Stimulated activated effector memory CD8-positive, alpha-beta T cell treated with anti-CD3 and anti-CD28 coated beads, Interleukin-12 subunit alpha, Interleukin-12 subunit beta, amount 100 ng/mL, for 72 hours (primary cell): ENCODE measurements around the gene SRRT.
"Not testable (repeated sequence)": the region's sequence is repeated elsewhere in the genome, so short reads cannot be mapped to it uniquely, and the experiment has no call there.

ENCODE experiments used
- ATAC-seq: fragments of 150-1000 bp; cut with Tn5 transposase; 2 replicates; pipeline ENCODE4 v1.10.0; 2021
- DNase-seq, 2 donors: peaks; one replicate each; pipeline ENCODE4 v3.0.0; 2021 to 2022; ENCODE audit warnings: low spot score in 2 of 2
- H3K27ac Mint-ChIP-seq: one replicate; pipeline ENCODE4 v1.8.0; 2022; ENCODE audit warnings: mild to moderate bottlenecking, mixed read lengths
- H3K36me3 Mint-ChIP-seq: one replicate; pipeline ENCODE4 v1.8.0; 2022; ENCODE audit warnings: mild to moderate bottlenecking, mixed read lengths
- H3K4me1 Mint-ChIP-seq: one replicate; pipeline ENCODE4 v1.8.0; 2022; ENCODE audit warnings: mixed read lengths
- H3K4me3 Mint-ChIP-seq: one replicate; pipeline ENCODE4 v1.8.0; 2022; ENCODE audit warnings: mild to moderate bottlenecking, mixed read lengths
- H3K9me3 Mint-ChIP-seq: one replicate; pipeline ENCODE4 v1.8.0; 2022; ENCODE audit warnings: mixed read lengths

Gene SRRT

DNA sequence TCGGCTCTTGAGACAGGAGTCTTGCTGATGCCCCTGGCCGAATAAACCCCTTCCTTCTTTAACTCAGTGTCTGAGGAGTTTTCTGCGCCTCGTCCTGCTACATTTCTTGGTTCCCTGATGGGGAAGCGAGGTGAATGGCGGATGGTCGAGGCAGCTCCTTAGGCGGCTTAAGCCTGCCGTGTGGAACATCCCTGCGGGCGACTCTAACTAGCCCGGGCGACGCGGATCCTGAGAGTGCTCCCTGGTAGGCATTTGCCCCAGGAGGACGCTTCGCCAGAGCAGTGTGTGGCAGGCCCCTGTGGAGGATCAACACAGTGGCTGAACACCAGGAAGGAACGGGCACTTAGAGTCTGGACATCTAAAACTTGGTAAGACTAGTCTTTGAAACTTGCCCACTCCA is 35.5 kb upstream of the SRRT start:
- Mint-ChIP-seq H3K4me3 (no peak overlapping the region), H3K9me3 (no peaks in the 10 kb centered on the region), H3K27ac (no peak overlapping the region), H3K4me1 (peaks cover 16% of the 10 kb centered on the region), H3K36me3 (no peaks in the 10 kb centered on the region)
- DNase-seq, result no peak
- no peak for ATAC-seq

- no peaks in the 10 kb centered on the region for H3K9me3 Mint-ChIP-seq
- DNase-seq, result no peak
- no peaks in the 10 kb centered on the region for H3K36me3 Mint-ChIP-seq
- H3K4me1 Mint-ChIP-seq, result peaks cover 14% of the 10 kb centered on the region
- no peak overlapping the region for H3K27ac Mint-ChIP-seq
- no peak for ATAC-seq
- H3K4me3 Mint-ChIP-seq, result no peak overlapping the region
Observed at GRCh38 chr7:100840470-100841100, 34.3 kb upstream of the SRRT start.

GRCh38 chr7:100847360-100847759 is 27.5 kb upstream of the SRRT start:
- ATAC-seq, result no peak
- no peak overlapping the region for H3K4me3 Mint-ChIP-seq
- H3K4me1 Mint-ChIP-seq, result peaks cover 8% of the 10 kb centered on the region
- no peaks in the 10 kb centered on the region for H3K36me3 Mint-ChIP-seq
- DNase-seq, result no peak
- H3K27ac Mint-ChIP-seq, result no peak overlapping the region
- no peaks in the 10 kb centered on the region for H3K9me3 Mint-ChIP-seq

DNA sequence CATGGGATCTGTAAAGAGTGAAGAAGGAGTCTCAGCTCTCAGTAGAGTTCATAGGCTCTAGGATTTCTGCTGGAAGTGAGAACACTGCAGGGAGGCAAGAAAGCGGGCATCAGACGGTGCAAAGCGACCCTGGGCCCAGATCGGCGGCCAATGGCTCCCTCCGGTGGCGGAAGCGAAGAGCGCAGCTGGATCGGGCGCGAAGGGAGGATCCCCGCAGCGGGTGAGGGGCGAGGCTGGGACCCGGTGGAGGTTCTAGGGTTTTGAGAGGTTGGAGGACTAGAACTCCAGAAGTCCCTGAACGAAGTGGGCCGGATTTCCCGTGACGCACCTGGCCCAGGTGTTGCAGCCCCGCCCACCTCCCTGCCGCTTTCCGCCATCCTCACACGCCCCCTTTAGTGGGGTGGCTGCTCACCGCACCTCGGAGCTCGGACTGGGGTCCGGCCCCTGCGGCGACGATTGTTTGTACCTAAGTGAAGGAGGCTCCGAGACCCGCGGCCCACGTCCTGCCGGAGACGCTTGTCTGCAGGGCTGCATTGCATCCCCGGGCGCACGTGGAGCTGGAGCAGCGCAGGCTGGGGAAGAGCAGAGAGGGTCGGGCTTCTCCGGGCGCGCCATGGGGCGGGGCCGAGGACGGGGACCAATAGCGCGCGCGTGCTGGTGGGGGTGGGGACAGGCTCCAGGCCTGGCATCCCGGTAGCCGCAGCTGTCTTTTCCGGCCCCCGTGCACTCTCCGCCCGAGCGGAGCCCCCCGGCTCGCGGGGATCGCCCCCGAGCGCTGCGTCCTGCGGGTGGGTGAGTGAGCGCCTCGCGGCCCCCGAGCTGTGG is 22.6 kb upstream of the SRRT start, which contains the start of gene SLC12A9:
TSS of gene SLC12A9 (plus strand) at position 666 of the 825 bp plus-strand sequence. CDS start 1,485 bp downstream, outside the sequence.
- Mint-ChIP-seq H3K4me1 (peaks cover 39% of the 10 kb centered on the region), H3K27ac (no peak within 1 kb of the TSS), H3K36me3 (peaks cover 11% of the 10 kb centered on the region), H3K9me3 (no peaks in the 10 kb centered on the region), H3K4me3 (peak within 1 kb of the TSS; percentile 88)
- DNase-seq, result peak; percentile 81 to 93
- peak; percentile 99 for ATAC-seq

DNA sequence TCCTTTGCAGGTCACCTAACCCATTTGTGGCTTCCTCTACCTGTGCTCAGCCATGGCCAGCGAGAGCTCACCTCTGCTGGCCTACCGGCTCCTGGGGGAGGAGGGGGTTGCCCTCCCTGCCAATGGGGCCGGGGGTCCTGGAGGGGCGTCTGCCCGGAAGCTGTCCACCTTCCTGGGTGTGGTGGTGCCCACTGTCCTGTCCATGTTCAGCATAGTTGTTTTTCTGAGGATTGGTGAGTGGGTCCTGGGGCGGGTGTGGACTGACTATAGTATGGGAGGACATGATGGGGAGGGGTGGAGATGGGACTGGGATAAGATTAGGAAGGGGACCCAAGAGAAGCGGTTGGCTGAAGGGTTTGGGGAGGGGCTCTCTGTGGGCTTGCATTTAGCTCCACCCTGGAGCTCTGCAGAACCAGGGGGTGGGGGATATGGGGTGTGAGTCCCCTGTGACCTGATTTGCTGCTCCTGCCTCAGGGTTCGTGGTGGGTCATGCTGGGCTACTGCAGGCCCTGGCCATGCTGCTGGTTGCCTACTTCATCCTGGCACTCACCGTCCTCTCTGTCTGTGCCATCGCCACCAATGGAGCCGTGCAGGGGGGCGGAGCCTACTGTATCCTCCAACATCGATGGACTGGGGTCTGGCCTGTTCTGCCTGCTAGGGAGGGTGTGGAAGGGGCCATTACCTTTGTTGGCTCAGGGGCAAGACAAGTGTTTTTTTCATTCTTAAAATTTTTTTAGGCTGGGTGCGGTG is 20.6 kb upstream of the SRRT start:
- no peak for DNase-seq
- no peak overlapping the region for H3K27ac Mint-ChIP-seq
- no peak for ATAC-seq
- peak overlapping the region; percentile 88 for H3K4me3 Mint-ChIP-seq
- H3K4me1 Mint-ChIP-seq, result peaks cover 41% of the 10 kb centered on the region
- H3K36me3 Mint-ChIP-seq, result peaks cover 19% of the 10 kb centered on the region
- no peaks in the 10 kb centered on the region for H3K9me3 Mint-ChIP-seq

- not testable (repeated sequence) for ATAC-seq
Observed at GRCh38 chr7:100854899-100855298, 20.0 kb upstream of the SRRT start.

DNA sequence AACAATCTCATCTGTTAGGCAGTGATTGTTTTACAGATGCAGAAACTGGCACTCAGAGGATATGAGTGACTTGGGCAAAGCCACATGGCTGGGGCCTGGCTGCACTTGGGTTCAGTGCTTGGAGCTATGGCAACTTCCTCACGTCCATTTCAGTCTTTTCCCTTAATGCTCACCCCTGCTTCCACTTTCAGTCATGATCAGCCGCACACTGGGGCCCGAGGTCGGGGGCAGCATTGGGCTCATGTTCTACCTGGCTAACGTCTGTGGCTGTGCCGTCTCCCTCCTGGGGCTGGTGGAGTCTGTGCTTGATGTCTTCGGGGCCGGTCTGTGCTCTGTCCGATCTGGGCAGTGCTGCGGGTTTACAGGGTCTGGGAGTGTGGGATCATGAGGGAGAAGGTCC is 19.4 kb upstream of the SRRT start:
- H3K9me3 Mint-ChIP-seq, result no peaks in the 10 kb centered on the region
- ATAC-seq, result no peak
- H3K27ac Mint-ChIP-seq, result peak overlapping the region; percentile 35
- H3K4me3 Mint-ChIP-seq, result no peak overlapping the region
- H3K4me1 Mint-ChIP-seq, result peaks cover 41% of the 10 kb centered on the region
- no peak for DNase-seq
- peaks cover 31% of the 10 kb centered on the region for H3K36me3 Mint-ChIP-seq

More at GRCh38 chr7:100854899-100855298, 20.0 kb upstream of the SRRT start:
- not testable (repeated sequence) for H3K4me3 Mint-ChIP-seq, H3K27ac Mint-ChIP-seq, DNase-seq, H3K9me3 Mint-ChIP-seq
- Mint-ChIP-seq H3K4me1 (peaks cover 41% of the 10 kb centered on the region), H3K36me3 (peaks cover 24% of the 10 kb centered on the region)

GRCh38 chr7:100856871-100857282 is 18.0 kb upstream of the SRRT start:
- peak overlapping the region; percentile 71 for H3K27ac Mint-ChIP-seq
- no peak overlapping the region for H3K4me3 Mint-ChIP-seq
- DNase-seq, result no peak
- H3K4me1 Mint-ChIP-seq, result peaks cover 38% of the 10 kb centered on the region
- no peak for ATAC-seq
- H3K9me3 Mint-ChIP-seq, result no peaks in the 10 kb centered on the region
- peaks cover 41% of the 10 kb centered on the region for H3K36me3 Mint-ChIP-seq

DNA sequence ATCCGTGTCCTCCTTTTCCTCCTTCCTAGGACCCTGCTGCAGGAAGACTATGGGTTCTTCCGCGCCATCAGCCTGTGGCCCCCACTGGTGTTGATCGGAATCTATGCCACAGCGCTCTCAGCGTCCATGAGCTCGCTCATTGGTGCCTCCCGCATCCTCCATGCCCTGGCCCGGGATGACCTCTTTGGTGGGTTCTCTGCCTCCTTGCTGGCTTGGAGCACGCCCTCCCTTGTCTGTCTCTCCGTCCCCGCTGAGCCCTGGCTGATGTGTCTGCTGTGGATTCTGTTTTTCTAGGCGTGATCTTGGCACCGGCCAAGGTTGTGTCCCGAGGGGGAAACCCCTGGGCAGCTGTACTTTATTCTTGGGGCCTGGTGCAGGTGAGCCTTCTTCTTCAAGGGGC is 15.0 kb upstream of the SRRT start:
- no peak overlapping the region for H3K4me3 Mint-ChIP-seq
- peaks cover 13% of the 10 kb centered on the region for H3K4me1 Mint-ChIP-seq
- no peak overlapping the region for H3K27ac Mint-ChIP-seq
- ATAC-seq (no peak), DNase-seq (no peak)
- H3K36me3 Mint-ChIP-seq, result peaks cover 64% of the 10 kb centered on the region
- H3K9me3 Mint-ChIP-seq, result no peaks in the 10 kb centered on the region

- H3K9me3 Mint-ChIP-seq, result no peaks in the 10 kb centered on the region
- H3K36me3 Mint-ChIP-seq, result peaks cover 71% of the 10 kb centered on the region
- DNase-seq (no peak), ATAC-seq (no peak)
- no peak overlapping the region for H3K27ac Mint-ChIP-seq
- no peak overlapping the region for H3K4me3 Mint-ChIP-seq
- H3K4me1 Mint-ChIP-seq, result peaks cover 6% of the 10 kb centered on the region
Observed at GRCh38 chr7:100860702-100861615, 13.9 kb upstream of the SRRT start.

GRCh38 chr7:100861616-100861985 is 13.3 kb upstream of the SRRT start:
- ATAC-seq (no peak), DNase-seq (no peak)
- Mint-ChIP-seq H3K27ac (no peak overlapping the region), H3K36me3 (peaks cover 71% of the 10 kb centered on the region), H3K9me3 (no peaks in the 10 kb centered on the region), H3K4me1 (peaks cover 6% of the 10 kb centered on the region), H3K4me3 (no peak overlapping the region)

- Mint-ChIP-seq H3K36me3 (peaks cover 65% of the 10 kb centered on the region), H3K9me3 (no peaks in the 10 kb centered on the region), H3K4me1 (peaks cover 6% of the 10 kb centered on the region), H3K27ac (no peak overlapping the region), H3K4me3 (no peak overlapping the region)
- ATAC-seq (no peak), DNase-seq (no peak)
Observed at GRCh38 chr7:100863406-100863950, 11.4 kb upstream of the SRRT start.

- Mint-ChIP-seq H3K27ac (no peak overlapping the region), H3K9me3 (no peaks in the 10 kb centered on the region), H3K4me1 (peaks cover 6% of the 10 kb centered on the region), H3K4me3 (no peak overlapping the region), H3K36me3 (peaks cover 58% of the 10 kb centered on the region)
- no peak for DNase-seq
- ATAC-seq, result no peak
Observed at GRCh38 chr7:100864263-100864845, 10.5 kb upstream of the SRRT start.

GRCh38 chr7:100865372-100865911 is 9.5 kb upstream of the SRRT start:
- peaks cover 6% of the 10 kb centered on the region for H3K4me1 Mint-ChIP-seq
- no peak for ATAC-seq
- DNase-seq, result no peak
- no peak overlapping the region for H3K4me3 Mint-ChIP-seq
- H3K9me3 Mint-ChIP-seq, result no peaks in the 10 kb centered on the region
- peaks cover 48% of the 10 kb centered on the region for H3K36me3 Mint-ChIP-seq
- no peak overlapping the region for H3K27ac Mint-ChIP-seq
